HFF-Myc (cell line): ENCODE measurements around the gene TFIP11.

Source experiments
- DNase-seq: peaks from one replicate; pipeline ENCODE4 v3.0.0-alpha.2; 2011; ENCODE audit warnings: low read depth; ENCODE audit errors: extremely low read depth
- H3K4me3 ChIP-seq: replicated peaks from 2 replicates; pipeline ENCODE4 v1.5.1; 2011; ENCODE audit warnings: low read depth, mild to moderate bottlenecking, control low read depth, low read length
- CTCF ChIP-seq: IDR thresholded peaks from 2 replicates; pipeline ENCODE4 v1.5.1; 2012; ENCODE audit warnings: mild to moderate bottlenecking, low read depth, low read length, control low read depth; ENCODE audit errors: missing control alignments

Gene TFIP11

GRCh38 chr22:26453812-26454500, 58.3 kb downstream of the TFIP11 start:
- H3K4me3 ChIP-seq = no peak overlapping the region
- no peak for TF ChIP-seq CTCF
- DNase-seq = no peak

GRCh38 chr22:26453216-26453615, 59.1 kb downstream of the TFIP11 start:
- no peak overlapping the region for H3K4me3 ChIP-seq
- no peak for TF ChIP-seq CTCF
- no peak for DNase-seq

- DNase-seq = no peak
Observed at GRCh38 chr22:26452236-26453016, 59.8 kb downstream of the TFIP11 start.

GRCh38 chr22:26450453-26451185, 61.7 kb downstream of the TFIP11 start:
- no peak overlapping the region for H3K4me3 ChIP-seq
- no peak for TF ChIP-seq CTCF
- no peak for DNase-seq

More at GRCh38 chr22:26452236-26453016, 59.8 kb downstream of the TFIP11 start:
- no peak for TF ChIP-seq CTCF
- no peak overlapping the region for H3K4me3 ChIP-seq

- DNase-seq = no peak
- H3K4me3 ChIP-seq = no peak overlapping the region
- no peak for TF ChIP-seq CTCF
Observed at GRCh38 chr22:26448941-26449340, 63.3 kb downstream of the TFIP11 start.

- no peak for DNase-seq
- no peak overlapping the region for H3K4me3 ChIP-seq
- no peak for TF ChIP-seq CTCF
Observed at GRCh38 chr22:26448334-26448733, 63.9 kb downstream of the TFIP11 start.
